NT2/D1 (cell line): ENCODE data around the gene GAB1.

ENCODE experiments used
- SUZ12 ChIP-seq: IDR thresholded peaks from 2 replicates; pipeline ENCODE4 v1.6.1; 2011; ENCODE audit not compliant: insufficient read length, insufficient read depth; ENCODE audit errors: extremely low read depth
- YY1 ChIP-seq: IDR thresholded peaks from 2 replicates; pipeline ENCODE4 v1.6.1; 2011; ENCODE audit not compliant: insufficient read length, insufficient read depth
- ZNF274 ChIP-seq: IDR thresholded peaks from 2 replicates; pipeline ENCODE4 v1.6.1; 2011; ENCODE audit warnings: mild to moderate bottlenecking, low read depth, low read length

DNA sequence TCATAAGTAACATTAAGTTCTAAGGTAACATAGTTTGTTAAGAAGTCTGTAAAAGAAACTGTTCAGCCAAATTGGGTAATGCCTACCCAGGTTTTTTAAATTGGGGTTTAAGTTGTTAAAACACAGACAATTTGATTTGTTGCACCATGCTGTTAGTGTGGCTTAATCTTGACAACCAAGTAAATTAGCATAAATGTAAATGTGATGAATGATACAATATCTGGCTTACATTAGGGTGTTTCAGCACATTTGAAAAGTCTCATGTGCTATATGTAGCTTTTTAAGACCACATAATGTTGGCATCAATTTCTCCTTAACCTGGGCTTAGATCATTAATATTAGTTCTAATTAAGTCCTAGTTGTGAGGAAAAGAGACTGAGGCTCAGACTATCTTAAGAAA lies 104.4 kb downstream of the GAB1 start:
- TF ChIP-seq ZNF274: no peak
- TF ChIP-seq YY1: no peak
- TF ChIP-seq SUZ12: no peak
